HUDEP-2 (cell line): ENCODE measurements around the gene TMEM120A.
"Not testable (repeated sequence)": the region's sequence is repeated elsewhere in the genome, so short reads cannot be mapped to it uniquely, and the experiment has no call there.

ENCODE experiments used
- DNase-seq, 76 experiments: peaks; one replicate each; lab custom pipeline; 2025; ENCODE audit not compliant: unreplicated experiment in 76 of 76; lab: John Stamatoyannopoulos, UW

The TMEM120A gene

GRCh38 chr7:75994388-75995051, at the start of gene TMEM120A:
Gene TMEM120A (minus strand): TSS chr7:75994595. CDS start chr7:75994570, 25 bp downstream.
- DNase-seq = peak in 75 of 76 experiments; percentile 12 to 95 (median 83)

GRCh38 chr7:76040126-76040525, 45.7 kb upstream of the TMEM120A start:
- no peak for DNase-seq

GRCh38 chr7:76037310-76037709, 42.9 kb upstream of the TMEM120A start:
- DNase-seq = no peak

- DNase-seq = no peak
Measured at GRCh38 chr7:76031964-76032363, 37.6 kb upstream of the TMEM120A start.

- not testable (repeated sequence) for DNase-seq
Measured at GRCh38 chr7:76029682-76030081, 35.3 kb upstream of the TMEM120A start.

GRCh38 chr7:76023002-76023401, 28.6 kb upstream of the TMEM120A start:
- DNase-seq = no peak

- DNase-seq = no peak
Measured at GRCh38 chr7:76022026-76022780, 27.8 kb upstream of the TMEM120A start.

- peak in 63 of 76 experiments; percentile 0 to 66 (median 36) for DNase-seq
Measured at GRCh38 chr7:76020031-76020714, 25.8 kb upstream of the TMEM120A start.

GRCh38 chr7:76018520-76018919, 24.1 kb upstream of the TMEM120A start:
- not testable (repeated sequence) for DNase-seq

GRCh38 chr7:76016191-76016947, 22.0 kb upstream of the TMEM120A start:
- DNase-seq = no peak

GRCh38 chr7:76011442-76011861, 17.1 kb upstream of the TMEM120A start:
- DNase-seq = no peak

- DNase-seq = no peak
Measured at GRCh38 chr7:76009672-76010600, 15.5 kb upstream of the TMEM120A start.

- DNase-seq = no peak
Measured at GRCh38 chr7:76008156-76008687, 13.8 kb upstream of the TMEM120A start.

- not testable (repeated sequence) for DNase-seq
Measured at GRCh38 chr7:76005004-76005403, 10.6 kb upstream of the TMEM120A start.

GRCh38 chr7:76003351-76003750, 9.0 kb upstream of the TMEM120A start:
- no peak for DNase-seq

- DNase-seq = no peak
Measured at GRCh38 chr7:76002822-76003221, 8.4 kb upstream of the TMEM120A start.

- DNase-seq = no peak
Measured at GRCh38 chr7:76002139-76002538, 7.7 kb upstream of the TMEM120A start.

- DNase-seq = no peak
Measured at GRCh38 chr7:76000566-76000965, 6.2 kb upstream of the TMEM120A start.

- DNase-seq = no peak
Measured at GRCh38 chr7:75998038-75998437, 3.6 kb upstream of the TMEM120A start.
